Measurements from ENCODE around the gene PACRG.

Gene PACRG

GRCh38 chr6:163331245-163331644 is 603.5 kb downstream of the PACRG start:
- no peak for DNase-seq (ENCODE audit: extremely low read depth, low read depth)
- no peak for TF ChIP-seq CTCF (IDR thresholded peaks at IDR 0.05; ENCODE audit: low read depth, low read length)

GRCh38 chr6:163332575-163332974 is 604.8 kb downstream of the PACRG start:
- no peak for TF ChIP-seq CTCF (IDR thresholded peaks at IDR 0.05; ENCODE audit: low read depth, low read length)

GRCh38 chr6:163333038-163333437 is 605.3 kb downstream of the PACRG start:
- no peak for DNase-seq (ENCODE audit: extremely low read depth, low read depth)
- TF ChIP-seq CTCF (IDR thresholded peaks at IDR 0.05; ENCODE audit: low read depth, low read length) = no peak

More at GRCh38 chr6:163332575-163332974, 604.8 kb downstream of the PACRG start:
- DNase-seq (ENCODE audit: extremely low read depth, low read depth) = no peak

- no peak for TF ChIP-seq CTCF (IDR thresholded peaks at IDR 0.05; ENCODE audit: low read depth, low read length)
- no peak for DNase-seq (ENCODE audit: extremely low read depth, low read depth)
These were observed 606.2 kb downstream of the PACRG start for GRCh38 chr6:163333701-163334663.

- no peak for TF ChIP-seq CTCF (IDR thresholded peaks at IDR 0.05; ENCODE audit: low read depth, low read length)
- no peak for DNase-seq (ENCODE audit: extremely low read depth, low read depth)
These were observed 607.3 kb downstream of the PACRG start for GRCh38 chr6:163335056-163335455.

GRCh38 chr6:163335671-163336545 is 608.1 kb downstream of the PACRG start:
- no peak for DNase-seq (ENCODE audit: extremely low read depth, low read depth)
- no peak for TF ChIP-seq CTCF (IDR thresholded peaks at IDR 0.05; ENCODE audit: low read depth, low read length)

Measured in AG09319 (cell line).